ENCODE results near the gene CTNNA2. TPM values are rescaled to one million over a fixed set of nuclear protein-coding genes. Genes with fewer than 3 reads are reported as not detected.
A peak's percentile ranks its signal among the peaks of the same experiment; 100 is the strongest.

CTNNA2 gene
- total and polyA plus RNA-seq, 8 donors: 0.08 to 0.56 (median 0.17) TPM; not detected in 2

- no peaks in the 10 kb centered on the region for H3K4me1 ChIP-seq
- no peaks in the 10 kb centered on the region for H3K36me3 ChIP-seq
- H3K4me3 ChIP-seq: no peak overlapping the region
- no peak overlapping the region for H3K27ac ChIP-seq
- DNase-seq (no peak), ATAC-seq (no peak)
- TF ChIP-seq CTCF (IDR thresholded peaks at IDR 0.05): no peak
- H3K27me3 ChIP-seq: no peaks in the 10 kb centered on the region
- intact Hi-C loops (cut with DNase I): no loop called here
- H3K9me3 ChIP-seq: no peaks in the 10 kb centered on the region
Measured at GRCh38 chr2:80222644-80223043, 709.8 kb downstream of the CTNNA2 start.

- H3K36me3 ChIP-seq: no peaks in the 10 kb centered on the region
- H3K9me3 ChIP-seq: no peaks in the 10 kb centered on the region
- H3K27me3 ChIP-seq: no peaks in the 10 kb centered on the region
- no peak overlapping the region for H3K4me3 ChIP-seq
- H3K4me1 ChIP-seq: no peaks in the 10 kb centered on the region
- intact Hi-C loops (cut with DNase I): no loop called here
- DNase-seq (no peak), ATAC-seq (no peak)
- no peak for TF ChIP-seq CTCF (IDR thresholded peaks at IDR 0.05)
- H3K27ac ChIP-seq: no peak overlapping the region
Measured at GRCh38 chr2:80231421-80231820, 718.6 kb downstream of the CTNNA2 start.

GRCh38 chr2:80233333-80233732 lies 720.5 kb downstream of the CTNNA2 start:
- H3K4me1 ChIP-seq: no peaks in the 10 kb centered on the region
- H3K36me3 ChIP-seq: no peaks in the 10 kb centered on the region
- no peak for DNase-seq
- no peak for TF ChIP-seq CTCF (IDR thresholded peaks at IDR 0.05)
- no peak overlapping the region for H3K27ac ChIP-seq
- no peaks in the 10 kb centered on the region for H3K9me3 ChIP-seq
- H3K27me3 ChIP-seq: no peaks in the 10 kb centered on the region
- ATAC-seq: no peak
- H3K4me3 ChIP-seq: no peak overlapping the region
- intact Hi-C loops (cut with DNase I): no loop called here

GRCh38 chr2:80238692-80239469 lies 726.0 kb downstream of the CTNNA2 start:
- DNase-seq (peak in 1 of 4 donors; percentile 7), ATAC-seq (peak; percentile 71)
- Histone ChIP-seq H3K27me3 (no peaks in the 10 kb centered on the region), H3K4me3 (no peak overlapping the region), H3K36me3 (no peaks in the 10 kb centered on the region), H3K9me3 (no peaks in the 10 kb centered on the region), H3K27ac (no peak overlapping the region), H3K4me1 (no peaks in the 10 kb centered on the region)
- peak; percentile 73 to 76 for TF ChIP-seq CTCF (IDR thresholded peaks at IDR 0.05)
- intact Hi-C loops (cut with DNase I): loop anchor here in 1 of 2 donors (5.0 kb wide), 1 partner anchor 167 kb away; no protein-coding TSS in a partner anchor

GRCh38 chr2:80242355-80242910 lies 729.6 kb downstream of the CTNNA2 start:
- no peak for TF ChIP-seq CTCF (IDR thresholded peaks at IDR 0.05)
- Histone ChIP-seq H3K4me3 (no peak overlapping the region), H3K27ac (no peak overlapping the region), H3K9me3 (no peaks in the 10 kb centered on the region), H3K36me3 (no peaks in the 10 kb centered on the region), H3K4me1 (no peaks in the 10 kb centered on the region), H3K27me3 (no peaks in the 10 kb centered on the region)
- ATAC-seq: no peak
- intact Hi-C loops (cut with DNase I): no loop called here
- peak in 1 of 4 donors; percentile 3 for DNase-seq

All from left lung (tissue), 10 donors.